Adrenal gland (tissue), 5 donors: ENCODE results near the gene JAZF1.

Source experiments
- POLR2A ChIP-seq, 2 donors: fragments of 450-650 bp; IDR thresholded peaks; one replicate each; pipeline ENCODE4 v1.6.1; 2017; ENCODE audit warnings: antibody characterized with exemption in 2 of 2, mild to moderate bottlenecking in 2 of 2, moderate library complexity in 1 of 2
- TF ChIP-seq, protein P1 (sequence below), 6 experiments: fragments of 450-650 bp in 4 of 6; fragments of 200-600 bp in 2 of 6; sonication (generic) in 1 of 6; IDR thresholded peaks; 1 replicate in 5 of 6; 2 replicates in 1 of 6; pipeline versions ENCODE4 v1.5.1 to v1.8.0; 2016 to 2021; ENCODE audit warnings: antibody characterized with exemption in 6 of 6, mild to moderate bottlenecking in 2 of 6, moderate library complexity in 1 of 6
- donor health status: DM: no; HTN: no; CAD: no.

DNA sequence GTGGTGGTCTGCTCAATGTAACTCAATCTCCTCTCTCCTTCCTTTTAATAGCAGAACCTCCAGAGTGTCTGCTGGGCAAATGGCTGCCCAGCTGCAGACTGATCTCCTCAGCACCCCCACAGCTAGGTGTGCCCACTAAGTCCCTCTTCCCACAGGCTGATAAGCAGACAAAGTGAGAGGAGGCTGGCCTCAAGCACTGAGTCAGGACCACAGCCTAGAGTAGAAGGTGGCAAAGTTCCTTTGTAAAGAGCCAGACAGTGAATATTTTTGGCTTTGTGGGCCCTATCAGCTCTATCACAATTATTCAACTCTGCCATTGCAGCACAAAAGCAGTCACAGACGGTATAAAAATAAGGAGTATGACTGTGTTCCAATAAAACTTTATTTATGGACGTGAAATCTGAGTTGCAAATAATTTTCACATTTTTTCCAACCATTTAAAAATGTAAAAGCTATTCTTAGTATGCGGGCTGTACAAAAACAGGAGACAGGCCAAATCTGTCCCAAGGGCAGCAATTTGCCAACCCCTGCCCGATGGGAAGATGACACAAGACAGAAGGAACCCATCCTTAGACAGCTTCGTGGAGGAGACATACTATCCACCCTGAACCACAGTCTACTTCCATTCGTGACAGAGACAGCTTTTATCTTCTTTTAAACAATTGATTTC is 23.4 kb downstream of the JAZF1 start:
- no peak for TF ChIP-seq POLR2A (IDR thresholded peaks at IDR 0.05)
- TF ChIP-seq, protein P1, sequence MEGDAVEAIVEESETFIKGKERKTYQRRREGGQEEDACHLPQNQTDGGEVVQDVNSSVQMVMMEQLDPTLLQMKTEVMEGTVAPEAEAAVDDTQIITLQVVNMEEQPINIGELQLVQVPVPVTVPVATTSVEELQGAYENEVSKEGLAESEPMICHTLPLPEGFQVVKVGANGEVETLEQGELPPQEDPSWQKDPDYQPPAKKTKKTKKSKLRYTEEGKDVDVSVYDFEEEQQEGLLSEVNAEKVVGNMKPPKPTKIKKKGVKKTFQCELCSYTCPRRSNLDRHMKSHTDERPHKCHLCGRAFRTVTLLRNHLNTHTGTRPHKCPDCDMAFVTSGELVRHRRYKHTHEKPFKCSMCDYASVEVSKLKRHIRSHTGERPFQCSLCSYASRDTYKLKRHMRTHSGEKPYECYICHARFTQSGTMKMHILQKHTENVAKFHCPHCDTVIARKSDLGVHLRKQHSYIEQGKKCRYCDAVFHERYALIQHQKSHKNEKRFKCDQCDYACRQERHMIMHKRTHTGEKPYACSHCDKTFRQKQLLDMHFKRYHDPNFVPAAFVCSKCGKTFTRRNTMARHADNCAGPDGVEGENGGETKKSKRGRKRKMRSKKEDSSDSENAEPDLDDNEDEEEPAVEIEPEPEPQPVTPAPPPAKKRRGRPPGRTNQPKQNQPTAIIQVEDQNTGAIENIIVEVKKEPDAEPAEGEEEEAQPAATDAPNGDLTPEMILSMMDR (IDR thresholded peaks at IDR 0.05) = no peak
